Activated naive CD8-positive, alpha-beta T cell (primary cell): ENCODE data around the gene CRADD.
"Not testable (repeated sequence)": the region's sequence is repeated elsewhere in the genome, so short reads cannot be mapped to it uniquely, and the experiment has no call there.

ENCODE experiments used
- H3K27ac Mint-ChIP-seq: one replicate; pipeline ENCODE4 v1.8.0; 2021; ENCODE audit warnings: mixed read lengths
- H3K27me3 Mint-ChIP-seq: one replicate; pipeline ENCODE4 v1.8.0; 2021; ENCODE audit warnings: mixed read lengths
- H3K36me3 Mint-ChIP-seq: one replicate; pipeline ENCODE4 v1.8.0; 2021; ENCODE audit warnings: mixed read lengths
- H3K4me1 Mint-ChIP-seq: one replicate; pipeline ENCODE4 v1.8.0; 2021; ENCODE audit warnings: low read depth, mixed read lengths
- H3K4me3 Mint-ChIP-seq: one replicate; pipeline ENCODE4 v1.8.0; 2021; ENCODE audit warnings: mild to moderate bottlenecking, mixed read lengths
- H3K9me3 Mint-ChIP-seq: one replicate; pipeline ENCODE4 v1.8.0; 2021; ENCODE audit warnings: low read depth, mixed read lengths

Gene CRADD

DNA sequence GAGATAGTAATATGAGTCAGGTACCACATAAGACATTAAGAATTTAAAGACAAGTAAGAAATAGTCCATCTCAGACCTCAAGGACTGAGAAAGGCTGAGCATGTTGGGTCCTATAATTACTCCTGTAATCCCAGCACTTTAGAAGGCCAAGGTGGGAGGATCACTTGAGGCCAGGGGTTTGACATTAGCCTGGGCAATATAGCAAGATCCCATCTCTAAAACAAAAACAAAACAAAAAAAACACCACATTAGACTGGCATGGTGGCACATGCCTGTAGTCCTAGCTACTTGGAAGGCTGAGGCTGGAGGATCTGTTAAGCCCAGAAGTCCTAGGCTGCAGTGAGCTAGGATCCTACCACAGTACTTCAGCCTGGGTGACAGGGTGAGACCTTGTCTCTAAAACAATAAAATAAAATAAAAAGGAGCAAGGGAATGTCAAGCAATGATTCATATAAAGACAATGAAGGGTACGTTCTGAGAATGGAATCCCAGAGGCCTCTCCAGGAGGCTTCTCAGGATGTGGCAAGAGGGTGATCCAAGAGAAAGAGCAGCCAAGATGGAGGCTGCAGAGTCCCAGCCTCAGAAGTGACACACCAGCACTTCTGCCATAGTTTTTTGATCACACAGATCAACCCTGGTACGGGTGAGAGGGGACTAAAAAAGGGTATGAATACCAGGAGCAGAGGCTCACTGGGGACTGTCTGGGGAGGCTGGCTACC lies 206.4 kb downstream of the CRADD start:
- H3K4me3 Mint-ChIP-seq: no peak overlapping the region
- H3K27me3 Mint-ChIP-seq: no peaks in the 10 kb centered on the region
- no peak overlapping the region for H3K27ac Mint-ChIP-seq
- H3K9me3 Mint-ChIP-seq: peaks cover 3% of the 10 kb centered on the region
- peaks cover 10% of the 10 kb centered on the region for H3K36me3 Mint-ChIP-seq
- peaks cover 11% of the 10 kb centered on the region for H3K4me1 Mint-ChIP-seq

DNA sequence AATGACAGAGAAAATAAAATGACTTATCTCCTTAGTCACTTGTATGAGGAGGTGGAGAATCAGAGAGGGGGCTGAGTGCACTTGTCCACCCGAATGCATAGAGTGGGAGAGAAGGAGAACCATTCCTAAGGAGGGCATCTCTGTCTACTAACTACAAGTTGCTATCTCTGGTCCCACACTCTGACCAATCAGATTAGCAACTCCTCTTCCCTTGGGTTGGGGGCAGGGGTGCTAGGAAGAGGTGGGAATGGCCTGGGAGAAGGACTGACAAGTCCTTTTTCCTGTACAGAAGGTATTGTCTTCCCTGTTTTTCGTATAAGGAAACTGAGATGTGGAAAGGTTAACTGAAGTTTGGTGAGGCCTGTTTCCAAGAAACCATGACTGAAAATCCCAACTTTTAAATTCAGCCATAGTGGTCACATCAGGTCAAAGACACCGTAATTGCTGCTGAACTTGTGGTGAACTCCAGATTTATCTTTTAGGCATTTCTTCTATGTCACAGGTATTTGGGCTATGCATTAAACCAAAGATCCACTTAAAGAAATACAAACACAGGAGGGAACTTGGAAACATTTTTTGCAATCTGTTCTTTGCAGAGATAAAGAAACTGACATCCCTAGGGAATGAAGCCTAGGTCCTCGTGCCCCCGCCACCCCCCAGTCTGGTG lies 207.8 kb downstream of the CRADD start:
- no peaks in the 10 kb centered on the region for H3K27me3 Mint-ChIP-seq
- H3K4me1 Mint-ChIP-seq: peaks cover 9% of the 10 kb centered on the region
- no peak overlapping the region for H3K4me3 Mint-ChIP-seq
- no peaks in the 10 kb centered on the region for H3K9me3 Mint-ChIP-seq
- H3K36me3 Mint-ChIP-seq: peaks cover 2% of the 10 kb centered on the region
- no peak overlapping the region for H3K27ac Mint-ChIP-seq

DNA sequence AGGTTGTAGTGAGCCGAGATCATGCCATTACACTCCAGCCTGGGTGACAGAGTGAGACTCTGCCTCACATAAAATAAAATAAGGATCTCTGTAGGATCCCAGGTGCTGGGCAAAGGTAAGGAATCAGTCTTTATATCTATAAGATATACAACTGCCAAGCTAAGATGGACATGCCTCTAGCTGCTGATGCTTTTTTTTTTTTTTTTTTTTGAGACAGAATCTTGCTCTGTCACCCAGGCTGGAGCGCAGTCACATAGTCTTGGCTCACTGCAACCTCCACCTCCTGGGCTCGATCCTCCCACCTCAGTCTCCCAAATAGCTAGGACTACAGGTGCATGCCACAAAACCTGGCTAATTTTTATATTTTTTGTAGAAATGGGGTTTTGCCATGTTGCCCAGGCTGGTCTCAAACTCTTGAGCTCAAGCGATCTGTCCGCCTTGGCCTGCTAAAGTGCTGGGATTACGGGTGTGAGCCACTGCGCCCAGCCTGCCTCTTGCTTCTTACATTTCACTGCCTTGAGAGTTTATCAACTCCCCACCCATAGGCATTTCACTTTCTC lies 208.9 kb downstream of the CRADD start:
- H3K9me3 Mint-ChIP-seq, H3K27me3 Mint-ChIP-seq, H3K4me1 Mint-ChIP-seq: not testable (repeated sequence)

DNA sequence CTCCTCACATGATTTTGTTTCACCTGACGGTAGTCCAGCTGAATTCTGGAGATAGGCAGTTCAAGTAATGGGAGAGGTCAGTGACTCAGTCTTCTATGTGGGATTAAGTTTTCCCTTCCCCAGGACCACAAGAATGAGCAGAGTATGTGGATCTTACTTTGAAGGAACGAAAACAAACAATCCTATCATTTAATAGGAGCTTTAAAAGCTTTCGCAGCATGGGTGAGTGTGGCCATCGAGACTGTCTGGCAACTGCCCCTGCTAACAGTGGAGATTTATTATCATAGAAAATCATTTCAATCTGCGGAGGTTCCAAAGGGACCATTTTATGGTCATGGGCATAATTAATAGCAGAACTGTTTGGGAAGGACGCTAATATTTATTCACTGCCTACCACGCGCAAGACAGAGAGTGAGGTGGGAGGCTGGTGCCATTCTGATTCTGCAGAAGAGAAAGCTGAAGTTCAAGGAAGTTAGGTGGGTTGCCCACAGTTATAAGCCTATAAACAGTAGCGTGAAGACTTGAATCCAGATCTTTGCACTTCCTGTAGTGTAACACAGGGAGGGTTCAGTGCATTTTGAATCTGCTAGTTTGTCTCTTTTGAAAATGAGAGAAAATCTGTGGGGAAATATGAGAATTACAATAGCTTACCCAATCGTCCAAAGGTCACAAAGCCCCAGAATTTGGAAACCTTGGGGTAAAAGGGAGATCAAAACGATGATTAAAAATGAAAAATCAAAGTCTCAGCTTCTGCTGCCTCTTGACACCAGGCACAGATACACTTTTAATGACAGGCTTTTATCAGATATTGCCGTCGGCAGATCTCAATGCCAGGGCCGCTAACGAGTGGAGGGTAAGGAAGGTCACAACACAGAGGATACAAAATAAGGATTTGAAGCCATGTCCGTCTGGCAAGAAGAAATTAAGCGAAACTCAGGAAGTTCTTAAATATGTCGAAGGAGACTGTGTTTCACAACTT lies 209.6 kb downstream of the CRADD start:
- no peak overlapping the region for H3K27ac Mint-ChIP-seq
- H3K36me3 Mint-ChIP-seq: peaks cover 2% of the 10 kb centered on the region
- no peaks in the 10 kb centered on the region for H3K4me1 Mint-ChIP-seq
- H3K9me3 Mint-ChIP-seq: no peaks in the 10 kb centered on the region
- no peaks in the 10 kb centered on the region for H3K27me3 Mint-ChIP-seq
- no peak overlapping the region for H3K4me3 Mint-ChIP-seq

More for the DNA sequence above, 208.9 kb downstream of the CRADD start:
- H3K4me3 Mint-ChIP-seq, H3K27ac Mint-ChIP-seq, H3K36me3 Mint-ChIP-seq: not testable (repeated sequence)

DNA sequence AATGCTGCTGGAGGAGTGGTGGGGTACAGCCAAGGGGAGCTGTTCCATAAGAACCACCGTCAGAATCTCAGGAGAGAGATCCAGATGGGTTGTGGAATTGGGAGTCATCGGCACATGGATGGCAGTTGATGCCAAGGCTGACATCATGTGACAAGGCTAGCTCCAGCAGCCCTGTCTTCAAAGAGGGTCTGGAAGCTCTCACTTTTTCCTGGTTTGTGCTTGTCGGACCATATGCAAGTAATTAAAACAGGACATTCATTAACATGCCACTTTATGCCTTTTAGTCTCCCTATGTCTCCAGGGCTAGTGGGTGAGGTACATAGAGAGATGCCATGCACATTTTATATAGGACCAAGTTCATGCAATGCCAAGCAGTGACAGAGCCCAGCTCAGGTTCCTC lies 211.8 kb downstream of the CRADD start:
- H3K36me3 Mint-ChIP-seq: peaks cover 2% of the 10 kb centered on the region
- no peak overlapping the region for H3K27ac Mint-ChIP-seq
- H3K27me3 Mint-ChIP-seq: no peaks in the 10 kb centered on the region
- H3K9me3 Mint-ChIP-seq: no peaks in the 10 kb centered on the region
- no peak overlapping the region for H3K4me3 Mint-ChIP-seq
- H3K4me1 Mint-ChIP-seq: no peaks in the 10 kb centered on the region

DNA sequence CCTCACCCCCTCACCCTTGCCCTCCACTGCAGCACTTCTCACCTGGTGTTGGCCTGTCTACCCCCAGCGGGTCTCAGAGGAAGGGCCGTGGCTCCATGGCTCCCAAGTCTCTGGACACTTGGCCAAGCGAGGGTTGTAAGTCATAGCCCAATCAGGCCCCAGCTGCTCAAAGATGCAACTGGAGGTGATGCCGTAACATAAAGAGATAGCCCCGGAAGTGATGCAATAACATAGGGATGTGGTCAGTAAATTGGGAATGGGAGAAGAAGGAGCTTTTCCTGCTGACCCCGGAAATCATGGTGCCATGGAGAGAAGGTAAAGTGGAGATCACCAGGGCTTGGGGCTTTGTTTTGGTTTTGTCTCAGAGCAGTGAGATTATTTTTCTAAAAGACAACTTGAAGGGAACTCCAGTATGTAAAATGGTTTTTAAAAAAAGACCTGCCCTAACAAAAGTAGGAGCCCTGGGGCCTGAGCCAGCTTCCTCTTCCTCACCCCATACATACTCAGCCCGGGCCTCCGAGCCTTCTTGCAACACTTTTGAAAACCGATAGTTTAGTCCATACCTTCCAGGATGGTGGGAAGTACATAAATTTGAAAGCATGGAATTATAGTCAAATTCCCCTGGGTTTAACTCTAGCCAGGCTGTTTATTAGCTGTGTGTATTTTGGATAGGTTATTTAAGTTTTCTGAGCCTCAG lies 212.5 kb downstream of the CRADD start:
- no peaks in the 10 kb centered on the region for H3K9me3 Mint-ChIP-seq
- H3K36me3 Mint-ChIP-seq: peaks cover 2% of the 10 kb centered on the region
- no peak overlapping the region for H3K27ac Mint-ChIP-seq
- no peaks in the 10 kb centered on the region for H3K27me3 Mint-ChIP-seq
- no peaks in the 10 kb centered on the region for H3K4me1 Mint-ChIP-seq
- H3K4me3 Mint-ChIP-seq: no peak overlapping the region

DNA sequence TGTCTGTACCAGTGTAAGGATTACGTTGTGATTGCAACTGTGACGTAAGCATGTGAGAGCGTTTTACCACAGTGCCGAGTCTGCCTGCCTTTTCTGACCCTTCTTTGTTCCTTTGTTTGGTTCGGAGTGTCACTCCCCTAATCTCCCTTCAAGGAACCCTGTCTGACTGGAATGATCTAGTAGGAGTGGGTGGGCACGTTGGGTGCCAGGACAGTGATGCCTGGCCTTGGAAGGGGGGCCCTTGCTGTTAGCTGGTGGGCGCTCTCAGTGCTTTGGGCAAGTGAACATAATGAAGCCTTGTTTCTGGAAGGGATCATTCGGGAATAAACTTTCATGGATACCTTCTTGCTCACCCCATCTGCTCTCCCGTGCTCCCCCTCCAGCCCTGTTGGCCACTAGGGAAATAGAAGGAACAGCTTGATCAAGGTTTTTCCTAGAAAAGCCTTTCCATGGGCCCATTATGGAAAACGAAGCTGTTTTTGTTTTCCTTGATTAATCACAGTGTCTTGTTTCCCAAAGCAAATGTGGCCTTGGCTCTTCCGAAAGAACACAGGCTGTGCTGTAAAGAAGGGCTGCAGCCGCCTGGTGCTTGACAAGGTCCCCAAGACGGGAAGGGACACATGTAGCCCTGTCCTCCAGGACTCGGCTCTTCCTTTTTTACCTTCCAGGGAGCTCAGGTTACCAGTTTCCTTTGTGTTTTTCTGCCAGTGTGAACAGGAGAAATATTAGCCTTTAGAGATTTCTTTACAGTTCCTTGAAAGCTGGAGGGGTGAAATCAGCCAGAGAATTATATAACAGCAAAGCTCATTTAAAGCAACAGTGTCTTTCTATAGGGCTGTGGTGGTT lies 215.5 kb downstream of the CRADD start:
- H3K27ac Mint-ChIP-seq: no peak overlapping the region
- H3K4me1 Mint-ChIP-seq: no peaks in the 10 kb centered on the region
- no peaks in the 10 kb centered on the region for H3K9me3 Mint-ChIP-seq
- H3K36me3 Mint-ChIP-seq: peaks cover 3% of the 10 kb centered on the region
- H3K4me3 Mint-ChIP-seq: no peak overlapping the region
- H3K27me3 Mint-ChIP-seq: no peaks in the 10 kb centered on the region

DNA sequence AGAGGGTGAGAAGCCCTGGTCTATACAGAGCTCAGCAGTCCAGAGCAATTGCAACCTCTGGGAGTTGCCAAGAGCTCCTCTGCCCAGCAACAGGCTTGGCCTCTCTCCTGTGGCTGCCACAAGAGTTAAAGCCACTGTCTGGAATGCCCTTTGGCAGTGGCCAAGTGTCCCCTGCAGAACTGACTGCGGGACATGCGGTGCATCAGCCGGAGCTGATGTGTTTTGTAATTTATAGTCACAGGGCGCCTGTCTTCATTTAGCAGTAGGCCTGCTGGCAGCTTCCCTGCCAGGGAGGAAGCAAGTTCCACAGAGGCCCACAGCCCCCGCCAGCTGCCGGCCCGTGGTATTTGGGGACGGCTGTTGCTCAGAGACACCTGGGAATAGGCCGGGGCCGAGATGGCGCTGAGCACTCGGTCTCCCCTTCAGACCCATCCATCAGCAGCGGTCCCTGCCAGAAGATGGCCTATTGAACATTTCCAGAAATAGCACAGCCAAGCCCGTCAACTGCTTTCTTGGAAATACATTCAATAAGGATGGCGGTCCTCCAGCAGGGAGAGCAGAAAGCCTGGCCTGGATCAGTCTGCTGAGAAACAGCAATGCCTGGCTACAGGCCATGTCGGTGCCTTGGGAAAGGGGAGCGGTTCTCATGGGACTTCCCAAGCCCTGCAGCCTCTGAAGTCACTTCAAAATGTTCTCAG lies 217.4 kb downstream of the CRADD start:
- Mint-ChIP-seq H3K4me3 (no peak overlapping the region), H3K4me1 (peaks cover 8% of the 10 kb centered on the region), H3K36me3 (peaks cover 2% of the 10 kb centered on the region), H3K27ac (no peak overlapping the region), H3K9me3 (no peaks in the 10 kb centered on the region), H3K27me3 (no peaks in the 10 kb centered on the region)

DNA sequence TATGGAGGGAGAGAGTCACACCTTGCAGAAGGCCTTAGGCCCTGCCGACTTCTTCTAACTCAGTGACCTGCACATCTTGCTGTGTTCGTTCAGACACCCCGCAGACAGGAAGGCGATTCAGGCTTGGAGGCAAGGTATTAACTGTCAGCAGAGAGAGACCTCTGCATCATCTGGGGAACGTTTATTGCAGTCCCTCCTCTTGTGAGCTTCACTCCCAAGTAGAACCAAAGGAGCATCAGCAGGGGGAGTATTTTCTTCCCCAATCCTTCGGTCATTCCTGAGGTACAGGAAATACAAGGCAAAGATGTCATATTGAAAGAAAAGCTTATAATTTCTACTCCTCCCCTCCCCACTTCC lies 217.9 kb downstream of the CRADD start:
- Mint-ChIP-seq H3K27me3 (no peaks in the 10 kb centered on the region), H3K4me3 (no peak overlapping the region), H3K27ac (no peak overlapping the region), H3K9me3 (no peaks in the 10 kb centered on the region), H3K4me1 (peaks cover 8% of the 10 kb centered on the region), H3K36me3 (peaks cover 2% of the 10 kb centered on the region)

DNA sequence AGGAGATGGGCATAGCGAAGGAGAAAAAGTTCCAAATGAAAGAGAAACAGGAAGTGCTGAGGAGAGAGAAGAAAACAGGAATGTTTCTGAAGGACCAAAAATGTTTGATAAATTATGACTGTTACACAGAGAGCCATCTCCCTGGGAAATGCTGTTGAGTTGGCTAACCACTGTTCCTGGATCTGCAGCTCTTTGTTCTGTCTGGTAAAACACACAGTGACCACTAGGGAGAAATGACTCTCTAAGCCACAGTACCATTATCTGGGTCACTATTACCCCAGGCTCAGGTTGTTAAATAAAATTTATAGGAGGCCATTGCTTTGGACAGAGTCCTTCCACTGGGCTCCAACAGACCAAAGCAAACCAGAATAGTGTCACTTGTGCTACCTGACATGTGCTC lies 219.3 kb downstream of the CRADD start:
- Mint-ChIP-seq H3K36me3 (peaks cover 2% of the 10 kb centered on the region), H3K9me3 (no peaks in the 10 kb centered on the region), H3K27ac (no peak overlapping the region), H3K4me3 (no peak overlapping the region), H3K4me1 (peaks cover 8% of the 10 kb centered on the region), H3K27me3 (no peaks in the 10 kb centered on the region)

DNA sequence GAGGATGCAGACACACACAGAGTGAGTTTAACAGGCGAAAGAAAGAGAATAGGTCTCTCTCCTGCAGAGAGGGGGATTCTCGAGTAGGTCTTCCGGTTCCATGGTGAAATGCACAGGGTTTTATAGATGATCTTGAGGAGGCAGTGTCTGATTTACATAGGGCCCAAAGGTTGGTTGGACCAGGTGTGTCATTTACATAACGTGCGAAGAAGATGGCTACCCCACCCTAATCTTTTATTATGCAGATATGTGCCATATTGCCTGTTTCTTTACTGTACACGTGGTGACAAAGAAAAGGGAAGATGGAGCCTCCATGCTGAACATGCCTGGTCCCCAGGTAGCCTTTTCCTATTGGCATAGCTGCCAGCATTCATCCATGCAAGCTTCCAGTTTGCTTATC lies 219.8 kb downstream of the CRADD start:
- H3K36me3 Mint-ChIP-seq: peaks cover 2% of the 10 kb centered on the region

DNA sequence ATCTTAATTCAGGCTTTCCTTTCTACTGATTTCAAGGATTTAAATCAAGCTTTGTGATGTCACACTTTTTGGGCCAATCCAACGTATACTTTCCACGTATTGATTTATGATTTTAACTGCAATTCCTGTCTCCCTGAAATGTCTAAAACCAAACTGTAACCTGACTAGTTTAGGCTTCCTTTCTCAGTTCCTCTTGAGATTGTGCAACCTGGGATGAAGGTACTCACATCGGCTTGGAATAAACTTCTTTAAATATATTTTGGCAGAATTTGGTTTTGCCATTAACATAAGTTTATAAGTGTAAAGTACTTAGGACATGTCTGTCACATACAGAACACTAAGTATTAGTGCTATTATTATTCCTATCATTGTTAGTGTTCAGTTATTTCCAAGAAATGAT lies 224.6 kb downstream of the CRADD start:
- peaks cover 2% of the 10 kb centered on the region for H3K36me3 Mint-ChIP-seq
- peaks cover 3% of the 10 kb centered on the region for H3K9me3 Mint-ChIP-seq
- H3K4me1 Mint-ChIP-seq: peaks cover 8% of the 10 kb centered on the region
- no peak overlapping the region for H3K27ac Mint-ChIP-seq
- no peaks in the 10 kb centered on the region for H3K27me3 Mint-ChIP-seq
- no peak overlapping the region for H3K4me3 Mint-ChIP-seq

More for the DNA sequence above, 219.8 kb downstream of the CRADD start:
- no peaks in the 10 kb centered on the region for H3K27me3 Mint-ChIP-seq
- peaks cover 8% of the 10 kb centered on the region for H3K4me1 Mint-ChIP-seq
- no peak overlapping the region for H3K4me3 Mint-ChIP-seq
- no peak overlapping the region for H3K27ac Mint-ChIP-seq
- no peaks in the 10 kb centered on the region for H3K9me3 Mint-ChIP-seq

DNA sequence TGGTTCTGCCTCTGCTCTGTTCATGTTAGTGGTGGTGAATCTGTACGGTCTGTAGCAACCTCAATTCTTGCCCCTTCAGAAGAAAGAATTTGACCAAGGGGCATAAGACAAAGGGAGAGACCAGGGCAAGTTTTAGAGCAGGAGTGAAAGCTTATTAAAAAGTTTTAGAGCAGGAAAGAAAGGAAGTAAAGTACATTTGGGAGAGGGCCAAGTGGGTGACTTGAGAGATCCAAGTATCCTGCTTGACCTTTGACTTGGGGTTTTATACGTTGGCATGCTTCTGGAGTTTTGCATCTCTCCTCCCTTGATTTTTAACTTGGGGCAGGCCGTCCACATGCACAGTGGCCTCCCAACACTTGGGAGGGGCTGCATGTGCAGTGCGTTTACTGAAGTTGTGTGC lies 225.0 kb downstream of the CRADD start:
- no peak overlapping the region for H3K27ac Mint-ChIP-seq
- H3K4me1 Mint-ChIP-seq: peaks cover 8% of the 10 kb centered on the region
- H3K27me3 Mint-ChIP-seq: no peaks in the 10 kb centered on the region
- H3K4me3 Mint-ChIP-seq: no peak overlapping the region
- H3K9me3 Mint-ChIP-seq: peaks cover 3% of the 10 kb centered on the region
- no peaks in the 10 kb centered on the region for H3K36me3 Mint-ChIP-seq
